Stimulated activated naive B cell treated with anti-CD40 and anti-IgM and Interleukin-4, amounts not matched to agents 10 μg/mL and 1 μg/mL and 100 μg/mL, for 72 hours (primary cell): ENCODE results near the gene CRAT.

ENCODE experiments used
- ATAC-seq, 2 donors: fragments of 150-1000 bp; cut with Tn5 transposase; replicated peaks; 2 replicates each; pipeline ENCODE4 v1.10.0; 2021; ENCODE audit warnings: moderate library complexity in 1 of 2
- DNase-seq: peaks from one replicate; pipeline ENCODE4 v3.0.0; 2021
- H3K27ac Mint-ChIP-seq: one replicate; pipeline ENCODE4 v1.8.0; 2022; ENCODE audit warnings: mild to moderate bottlenecking, mixed read lengths
- H3K27me3 Mint-ChIP-seq, 2 donors: one replicate each; pipeline ENCODE4 v1.8.0; 2022; ENCODE audit warnings: mixed read lengths in 2 of 2
- H3K36me3 Mint-ChIP-seq, 2 donors: one replicate each; pipeline ENCODE4 v1.8.0; 2022; ENCODE audit warnings: mixed read lengths in 2 of 2, mild to moderate bottlenecking in 1 of 2
- H3K4me1 Mint-ChIP-seq, 2 donors: one replicate each; pipeline ENCODE4 v1.8.0; 2022; ENCODE audit warnings: mixed read lengths in 2 of 2, mild to moderate bottlenecking in 1 of 2
- H3K4me3 Mint-ChIP-seq, 2 donors: one replicate each; pipeline ENCODE4 v1.8.0; 2022; ENCODE audit warnings: mild to moderate bottlenecking in 2 of 2, mixed read lengths in 2 of 2, moderate library complexity in 1 of 2
- H3K9me3 Mint-ChIP-seq, 2 donors: one replicate each; pipeline ENCODE4 v1.8.0; 2022; ENCODE audit warnings: mixed read lengths in 2 of 2, mild to moderate bottlenecking in 1 of 2

Gene CRAT

DNA sequence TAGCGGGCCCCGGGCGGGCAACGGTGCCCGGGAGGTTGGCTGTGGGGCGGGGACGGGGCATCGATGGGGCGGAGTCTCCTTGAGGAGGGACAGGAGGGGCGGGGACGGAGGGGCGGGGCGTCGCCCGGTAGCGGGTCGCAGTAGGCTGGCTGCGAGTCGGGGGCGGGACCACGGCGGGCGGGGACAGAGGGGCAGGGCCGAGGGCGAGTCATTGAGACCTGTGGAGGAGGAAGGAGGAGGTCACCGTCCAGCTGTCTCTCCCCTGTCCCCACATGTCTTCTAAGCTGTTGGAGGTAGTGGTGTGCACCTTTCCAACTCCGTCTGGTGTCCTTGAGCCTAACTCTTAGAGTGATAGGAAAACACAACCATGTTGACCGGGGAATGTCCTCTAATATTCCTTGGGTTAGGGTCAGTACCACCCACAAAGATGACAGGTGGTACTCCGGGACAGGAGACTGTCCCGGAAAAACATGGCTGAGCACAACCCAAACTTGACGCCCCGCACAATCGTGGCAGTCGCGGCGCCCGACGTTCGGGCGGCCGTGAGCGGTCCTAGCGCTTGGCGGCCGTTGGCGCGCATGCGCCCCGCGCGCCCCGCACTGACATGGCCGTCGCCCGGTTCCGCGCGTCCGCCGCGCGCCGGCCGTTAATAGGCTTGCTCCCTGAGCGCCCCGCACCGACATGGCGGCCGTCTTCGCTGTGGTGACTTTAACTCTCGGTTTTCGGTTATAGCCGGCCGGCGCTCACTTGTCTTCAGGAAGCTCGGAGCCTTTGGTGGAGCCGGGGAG, at the start of gene CRAT, which contains the start of gene PTPA:
Gene CRAT (minus strand): TSS at position 54 of the 788 bp plus-strand sequence. CDS start 284 bp downstream, outside the sequence.
Gene PTPA (plus strand): TSS at position 676 of the 788 bp plus-strand sequence. CDS start 186 bp downstream, outside the sequence.
- Mint-ChIP-seq H3K36me3 (peaks cover 3 to 4% of the 10 kb centered on the region in 2 donors), H3K27ac (peak within 1 kb of the TSS; percentile 98), H3K4me3 (peak within 1 kb of the TSS; percentile 94 to 96), H3K27me3 (no peaks in the 10 kb centered on the region), H3K9me3 (no peaks in the 10 kb centered on the region), H3K4me1 (peaks cover 27 to 59% of the 10 kb centered on the region in 2 donors)
- peak; percentile 90 for ATAC-seq
- DNase-seq = peak; percentile 89

DNA sequence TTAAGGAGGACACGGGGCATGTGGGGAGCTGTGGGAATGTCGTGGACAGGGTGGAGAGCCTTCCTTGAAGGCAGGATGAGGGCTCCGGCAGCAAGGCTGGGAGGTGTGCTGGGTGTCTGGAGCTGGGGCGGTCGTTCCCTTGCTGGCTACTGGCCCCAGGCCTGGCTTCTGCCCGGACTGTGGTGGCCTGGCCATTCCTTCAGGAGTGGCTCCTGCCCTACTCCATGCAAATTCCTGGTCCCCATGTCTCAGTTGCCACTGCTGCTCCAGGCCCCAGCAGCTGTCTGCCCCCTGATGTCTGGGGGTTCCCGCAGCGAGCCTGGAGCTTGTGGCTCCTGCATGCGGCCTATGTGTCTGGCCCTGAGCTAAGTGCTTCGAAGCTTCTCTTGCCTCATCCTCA, 45.6 kb upstream of the CRAT start:
- no peaks in the 10 kb centered on the region for H3K27me3 Mint-ChIP-seq
- no peak overlapping the region for H3K27ac Mint-ChIP-seq
- DNase-seq = no peak

DNA sequence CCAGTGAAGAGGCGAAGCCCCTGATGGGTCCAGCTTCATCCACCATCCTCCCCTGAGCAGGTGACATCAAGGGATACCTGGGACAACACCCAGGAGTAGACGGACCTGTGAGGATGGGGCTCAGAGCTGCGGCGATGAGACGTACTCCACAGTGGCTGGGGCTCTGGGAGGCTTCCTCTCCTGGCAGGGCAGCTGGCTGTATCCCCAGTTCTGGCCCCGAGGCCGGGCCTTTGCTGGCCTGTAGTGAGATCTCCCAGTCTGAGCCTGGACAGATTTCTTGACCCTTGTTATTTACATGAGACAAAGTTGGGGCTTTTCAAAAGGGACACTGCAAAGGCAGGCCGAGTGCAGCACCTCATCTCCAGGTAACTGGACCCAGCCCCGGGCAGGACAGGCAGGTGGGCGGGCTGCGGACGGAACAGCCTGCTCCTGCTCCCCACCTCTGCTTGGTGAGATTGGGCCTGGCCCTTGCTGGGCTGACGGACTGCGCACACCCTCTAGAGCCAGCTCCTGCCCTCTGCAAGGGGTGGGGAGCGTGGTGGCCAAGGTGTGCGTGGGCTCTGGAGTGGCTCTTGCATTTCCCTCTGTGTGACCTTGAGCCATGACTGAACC, 44.4 kb upstream of the CRAT start:
- H3K9me3 Mint-ChIP-seq = no peaks in the 10 kb centered on the region
- H3K27me3 Mint-ChIP-seq = no peaks in the 10 kb centered on the region
- ATAC-seq = no peak
- peaks cover 0 to 3% of the 10 kb centered on the region in 2 donors for H3K4me1 Mint-ChIP-seq
- DNase-seq = no peak
- no peak overlapping the region for H3K27ac Mint-ChIP-seq
- H3K36me3 Mint-ChIP-seq = peaks cover 27 to 31% of the 10 kb centered on the region in 2 donors
- no peak overlapping the region for H3K4me3 Mint-ChIP-seq

More for the DNA sequence above, 45.6 kb upstream of the CRAT start:
- ATAC-seq = no peak
- Mint-ChIP-seq H3K4me1 (peaks cover 0 to 2% of the 10 kb centered on the region in 2 donors), H3K9me3 (no peaks in the 10 kb centered on the region), H3K4me3 (no peak overlapping the region), H3K36me3 (peaks cover 19 to 21% of the 10 kb centered on the region in 2 donors)

DNA sequence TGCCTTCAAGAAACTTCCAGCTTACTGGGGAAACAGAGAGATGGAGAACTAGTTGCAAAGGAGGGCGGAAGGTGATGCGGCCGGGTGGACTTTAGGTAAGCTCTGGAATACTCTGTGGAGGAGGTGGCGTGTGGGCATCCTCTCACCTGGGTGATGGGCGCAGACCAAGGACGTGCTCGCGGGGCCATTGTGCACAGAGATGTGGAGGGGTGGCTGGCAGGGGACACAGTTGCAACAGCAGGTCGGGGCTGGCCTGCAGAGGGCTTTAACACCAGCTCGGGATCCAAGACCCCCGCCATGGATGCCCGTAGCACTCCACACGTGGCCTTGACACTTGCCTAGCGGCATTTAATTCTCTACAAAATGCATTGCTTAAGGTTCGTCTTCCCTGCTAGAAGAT, 40.9 kb upstream of the CRAT start:
- Mint-ChIP-seq H3K27ac (no peak overlapping the region), H3K4me1 (peaks cover 6 to 11% of the 10 kb centered on the region in 2 donors), H3K4me3 (no peak overlapping the region), H3K36me3 (peaks cover 42 to 54% of the 10 kb centered on the region in 2 donors), H3K9me3 (no peaks in the 10 kb centered on the region), H3K27me3 (no peaks in the 10 kb centered on the region)
- DNase-seq (no peak), ATAC-seq (no peak)

DNA sequence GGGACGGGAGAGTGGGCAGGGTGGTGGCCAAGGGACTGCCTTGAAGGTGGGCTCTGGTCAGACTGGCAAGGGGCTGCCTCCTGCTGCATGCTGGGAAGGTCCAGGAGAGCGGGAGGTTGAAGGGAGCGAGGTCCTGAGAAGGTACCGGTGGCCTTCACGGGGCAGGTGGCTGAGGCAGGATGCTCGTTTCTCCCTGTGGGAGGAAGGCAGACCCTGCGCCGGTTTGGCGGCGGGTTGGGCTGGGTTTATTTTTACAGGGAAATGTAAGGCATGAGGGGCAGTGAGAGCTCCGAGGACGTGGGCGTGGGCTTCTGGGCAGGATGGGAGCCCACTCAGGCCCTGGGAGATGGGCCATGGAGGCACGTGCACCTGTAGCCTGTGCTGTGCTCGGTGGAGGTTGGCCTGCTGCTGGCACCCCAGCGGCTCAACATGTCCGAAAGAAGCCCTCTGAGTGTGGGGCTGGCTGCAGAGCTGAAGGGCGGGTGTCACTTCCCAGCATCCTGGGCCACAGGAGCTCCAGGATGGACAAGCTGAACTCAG, 40.1 kb upstream of the CRAT start:
- peaks cover 6 to 14% of the 10 kb centered on the region in 2 donors for H3K4me1 Mint-ChIP-seq
- H3K36me3 Mint-ChIP-seq = peaks cover 42 to 56% of the 10 kb centered on the region in 2 donors
- ATAC-seq (no peak), DNase-seq (no peak)
- H3K9me3 Mint-ChIP-seq = no peaks in the 10 kb centered on the region
- H3K4me3 Mint-ChIP-seq = no peak overlapping the region
- H3K27me3 Mint-ChIP-seq = no peaks in the 10 kb centered on the region
- no peak overlapping the region for H3K27ac Mint-ChIP-seq

DNA sequence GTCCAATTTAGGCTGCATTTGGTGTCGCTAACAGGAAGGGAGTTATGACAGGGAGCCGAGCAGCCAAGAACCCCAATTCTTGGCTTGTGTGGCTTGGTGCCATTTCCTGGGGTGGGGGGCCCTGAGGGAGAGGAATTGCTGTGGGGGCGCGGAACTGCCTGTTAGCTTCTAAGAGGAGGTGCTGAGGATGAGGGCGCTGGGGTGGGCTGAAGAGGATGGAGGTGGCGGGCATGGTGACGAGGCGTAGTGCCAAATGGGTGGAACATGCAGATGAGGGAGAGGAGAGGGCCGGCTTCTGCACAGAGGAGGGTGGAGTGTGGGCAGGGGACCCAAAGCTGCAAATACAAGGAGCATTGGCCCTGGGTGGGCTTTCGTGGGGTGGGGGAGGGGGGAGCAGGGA, 39.5 kb upstream of the CRAT start:
- no peaks in the 10 kb centered on the region for H3K27me3 Mint-ChIP-seq
- no peak overlapping the region for H3K4me3 Mint-ChIP-seq
- H3K4me1 Mint-ChIP-seq = peaks cover 6 to 14% of the 10 kb centered on the region in 2 donors
- ATAC-seq (no peak), DNase-seq (no peak)
- H3K36me3 Mint-ChIP-seq = peaks cover 42 to 51% of the 10 kb centered on the region in 2 donors
- H3K27ac Mint-ChIP-seq = no peak overlapping the region
- H3K9me3 Mint-ChIP-seq = no peaks in the 10 kb centered on the region

DNA sequence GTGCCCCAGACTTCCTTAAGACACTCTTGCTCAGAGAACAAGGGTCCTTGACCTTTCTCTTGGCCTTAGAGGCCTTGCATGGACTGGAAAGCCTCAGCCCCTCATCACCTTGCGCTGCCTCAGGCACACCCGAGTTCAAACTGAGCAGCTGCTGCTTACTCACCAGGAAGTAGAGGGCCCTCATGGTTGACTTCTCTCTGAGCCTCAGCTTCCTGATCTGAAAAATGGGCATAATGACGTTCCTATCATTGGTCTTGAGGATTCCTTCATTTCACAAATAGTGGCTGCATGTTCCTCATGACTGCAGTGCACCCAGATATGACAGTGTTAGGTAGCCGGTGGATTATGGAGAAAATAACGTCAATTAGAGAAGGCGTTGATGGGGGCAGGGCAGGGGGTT, 38.8 kb upstream of the CRAT start:
- H3K9me3 Mint-ChIP-seq = no peaks in the 10 kb centered on the region
- no peak overlapping the region for H3K4me3 Mint-ChIP-seq
- ATAC-seq = no peak
- DNase-seq = no peak
- H3K27ac Mint-ChIP-seq = no peak overlapping the region
- peaks cover 6 to 14% of the 10 kb centered on the region in 2 donors for H3K4me1 Mint-ChIP-seq
- H3K27me3 Mint-ChIP-seq = no peaks in the 10 kb centered on the region
- H3K36me3 Mint-ChIP-seq = peaks cover 42 to 50% of the 10 kb centered on the region in 2 donors

DNA sequence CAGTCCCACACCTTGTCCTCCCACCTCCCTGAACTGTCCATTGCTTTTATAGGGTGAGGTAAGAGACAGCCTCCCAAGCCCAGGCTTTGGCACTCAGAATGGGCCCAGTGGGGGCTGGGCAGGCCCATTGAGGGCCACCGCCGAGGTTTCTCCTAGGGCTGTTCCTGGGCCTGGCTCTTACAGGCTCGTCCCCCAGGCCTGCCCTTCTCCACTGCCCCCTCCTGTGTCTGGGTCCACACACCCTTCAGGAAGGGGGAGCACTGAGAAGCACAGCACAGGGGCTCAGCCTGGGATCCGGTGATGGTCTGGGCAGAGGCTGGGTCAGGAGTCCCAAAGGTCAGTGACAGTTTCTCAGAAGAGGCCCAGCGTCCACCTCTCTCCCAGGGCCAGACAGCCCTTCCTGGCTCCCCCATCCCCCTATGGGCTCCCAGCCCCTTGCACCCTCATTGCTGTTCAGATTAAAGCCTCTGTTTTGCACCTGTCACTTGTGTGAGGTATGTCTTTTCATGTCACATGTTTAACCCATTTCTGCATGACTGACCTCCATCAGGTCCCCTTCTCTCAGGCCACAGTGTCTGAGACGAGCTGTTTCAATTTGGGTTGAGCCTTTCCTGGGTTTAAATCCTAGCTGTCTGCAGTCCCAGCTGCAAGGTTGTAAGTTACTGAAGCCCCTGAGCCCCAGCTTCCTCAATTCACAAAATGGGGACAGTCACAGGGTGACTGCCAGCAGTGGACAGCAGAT, 38.0 kb upstream of the CRAT start:
- Mint-ChIP-seq H3K27me3 (no peaks in the 10 kb centered on the region), H3K4me3 (no peak overlapping the region), H3K27ac (peak overlapping the region; percentile 53), H3K4me1 (peaks cover 13 to 18% of the 10 kb centered on the region in 2 donors), H3K9me3 (no peaks in the 10 kb centered on the region), H3K36me3 (peaks cover 45 to 53% of the 10 kb centered on the region in 2 donors)
- no peak for ATAC-seq
- no peak for DNase-seq

DNA sequence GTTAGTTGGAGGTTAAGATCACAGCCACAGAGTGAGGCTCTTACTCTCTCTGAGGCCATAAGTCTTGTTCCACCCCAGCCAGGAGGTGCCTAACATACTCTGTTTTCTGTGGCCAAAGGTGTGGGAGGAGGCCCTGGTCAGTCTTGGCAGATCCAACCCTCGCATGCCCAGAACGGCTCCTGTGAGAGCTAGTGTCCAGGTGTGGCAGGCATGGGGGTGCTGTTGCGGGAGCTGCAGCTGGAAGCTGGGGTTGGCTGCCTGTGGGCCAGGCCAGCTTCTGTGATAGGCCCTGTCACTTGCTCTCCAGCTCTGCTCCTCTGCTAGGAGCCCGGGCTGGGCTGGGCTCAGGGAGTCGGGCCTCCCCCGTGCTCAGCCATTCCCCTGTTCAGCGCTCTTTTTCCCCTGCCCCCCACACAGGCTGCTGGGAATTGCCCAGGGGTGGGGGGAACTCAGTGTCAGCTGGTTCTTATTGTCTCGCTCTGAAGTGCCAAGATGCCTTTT, 35.9 kb upstream of the CRAT start:
- ATAC-seq (no peak), DNase-seq (no peak)
- Mint-ChIP-seq H3K36me3 (peaks cover 47 to 57% of the 10 kb centered on the region in 2 donors), H3K27me3 (no peaks in the 10 kb centered on the region), H3K27ac (peak overlapping the region; percentile 77), H3K4me3 (no peak overlapping the region), H3K4me1 (peaks cover 34% of the 10 kb centered on the region in 2 donors), H3K9me3 (no peaks in the 10 kb centered on the region)

DNA sequence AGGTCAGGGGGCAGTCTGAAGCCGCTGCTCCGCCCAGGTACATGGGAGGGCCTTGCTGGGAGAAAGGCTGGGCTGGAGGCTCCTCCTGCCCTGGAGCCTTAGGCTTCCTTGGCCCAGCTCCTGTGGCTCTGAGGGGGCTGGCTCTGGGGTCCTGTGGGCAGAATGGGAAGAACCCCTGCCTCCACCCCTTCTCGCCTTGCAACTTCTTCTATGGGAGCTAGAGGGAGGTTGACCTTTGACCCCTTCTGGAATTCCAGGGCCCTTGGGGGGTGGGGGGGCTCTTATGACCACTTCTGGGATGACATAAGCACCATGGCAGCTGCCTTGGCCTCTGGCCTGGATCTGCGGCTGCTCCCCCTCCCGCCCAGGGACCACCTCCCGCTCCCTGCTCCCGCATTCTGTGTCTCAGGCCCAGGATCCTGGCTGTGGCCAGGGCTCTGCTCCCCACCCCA, 35.3 kb upstream of the CRAT start:
- no peak for ATAC-seq
- peak overlapping the region; percentile 42 for H3K27ac Mint-ChIP-seq
- no peaks in the 10 kb centered on the region for H3K27me3 Mint-ChIP-seq
- no peak overlapping the region for H3K4me3 Mint-ChIP-seq
- no peaks in the 10 kb centered on the region for H3K9me3 Mint-ChIP-seq
- DNase-seq = no peak
- peaks cover 45 to 53% of the 10 kb centered on the region in 2 donors for H3K36me3 Mint-ChIP-seq
- peaks cover 34 to 40% of the 10 kb centered on the region in 2 donors for H3K4me1 Mint-ChIP-seq

DNA sequence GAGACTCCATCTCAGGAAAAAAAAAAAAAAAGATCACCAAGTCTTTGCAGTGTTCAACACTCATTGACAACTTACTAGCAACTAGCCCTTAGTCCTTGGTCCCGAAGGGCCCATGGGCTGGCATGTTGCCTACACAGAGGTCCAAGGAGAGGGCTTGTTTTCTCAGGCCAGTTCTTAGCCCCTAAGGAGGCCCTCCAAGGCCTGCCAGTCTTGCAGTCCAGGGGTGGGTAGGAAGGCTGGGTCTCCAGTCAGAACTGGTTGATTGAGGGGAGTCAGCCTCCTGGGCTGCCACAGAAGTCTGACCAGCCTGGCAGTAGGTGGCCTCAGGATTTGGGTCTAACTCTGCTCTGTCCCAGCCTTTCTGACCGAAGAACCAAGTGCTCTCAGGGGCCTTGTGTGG, 34.7 kb upstream of the CRAT start:
- Mint-ChIP-seq H3K9me3 (no peaks in the 10 kb centered on the region), H3K27me3 (no peaks in the 10 kb centered on the region), H3K4me1 (peaks cover 39 to 46% of the 10 kb centered on the region in 2 donors), H3K27ac (peak overlapping the region; percentile 47), H3K36me3 (peaks cover 42 to 47% of the 10 kb centered on the region in 2 donors), H3K4me3 (no peak overlapping the region)
- no peak for DNase-seq
- ATAC-seq = no peak

DNA sequence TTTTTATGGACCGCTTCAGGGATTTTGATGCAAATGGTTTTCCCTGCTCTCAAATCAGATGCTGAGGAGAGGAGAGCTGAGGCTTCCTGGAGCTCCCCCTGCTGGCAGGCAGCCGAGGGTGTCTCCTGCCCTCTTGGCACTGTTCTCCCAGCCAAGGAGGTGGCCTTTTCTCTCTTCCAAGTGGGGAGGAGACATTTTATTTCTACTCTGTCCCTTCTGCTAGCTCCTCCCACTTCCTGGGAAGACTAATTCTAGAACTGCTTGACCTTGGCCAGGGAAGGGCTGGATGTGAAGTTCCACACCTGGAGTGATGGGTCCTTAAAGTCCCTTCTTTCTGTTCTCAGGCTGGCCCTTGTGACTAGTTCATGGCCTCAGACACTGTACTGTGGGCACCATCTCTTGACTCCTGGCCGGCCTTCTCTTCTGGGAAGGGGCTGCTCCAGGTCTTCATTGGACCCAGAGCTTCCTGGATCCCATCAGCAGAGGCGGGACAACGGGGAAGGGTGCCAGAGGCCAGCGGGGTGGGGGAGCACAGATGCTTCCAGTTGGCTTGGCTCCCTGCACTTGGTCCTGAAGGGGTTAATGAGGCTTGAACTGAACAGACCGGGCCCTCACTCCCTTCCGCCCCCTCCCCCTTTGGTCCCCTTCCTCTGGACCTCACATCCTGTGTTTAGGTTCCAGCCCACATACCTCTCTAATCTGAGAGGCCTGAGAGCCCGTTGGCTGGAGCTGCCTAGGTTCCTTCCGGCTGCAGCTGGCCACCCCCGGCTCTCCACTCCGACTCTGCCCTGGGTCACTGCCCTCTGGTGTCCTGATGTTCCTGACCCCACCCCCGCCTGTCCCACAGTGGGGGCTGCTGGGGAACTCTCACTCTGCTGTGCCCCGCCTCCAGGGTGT, 32.7 kb upstream of the CRAT start:
- Mint-ChIP-seq H3K27ac (peak overlapping the region; percentile 47), H3K36me3 (peaks cover 27 to 29% of the 10 kb centered on the region in 2 donors), H3K9me3 (no peaks in the 10 kb centered on the region), H3K4me1 (peaks cover 49 to 60% of the 10 kb centered on the region in 2 donors), H3K27me3 (no peaks in the 10 kb centered on the region), H3K4me3 (peak overlapping the region; percentile 57 to 77)
- ATAC-seq (peak; percentile 18 to 31), DNase-seq (peak; percentile 45)
